GM19240 (cell line): ENCODE measurements around the gene MAN2C1.
"Not testable (repeated sequence)": the region's sequence is repeated elsewhere in the genome, so short reads cannot be mapped to it uniquely, and the experiment has no call there.

Source experiments
- DNase-seq: peaks from one replicate; pipeline ENCODE4 v3.0.0; 2011; ENCODE audit warnings: low spot score; ENCODE audit not compliant: insufficient read length

Gene MAN2C1

DNA sequence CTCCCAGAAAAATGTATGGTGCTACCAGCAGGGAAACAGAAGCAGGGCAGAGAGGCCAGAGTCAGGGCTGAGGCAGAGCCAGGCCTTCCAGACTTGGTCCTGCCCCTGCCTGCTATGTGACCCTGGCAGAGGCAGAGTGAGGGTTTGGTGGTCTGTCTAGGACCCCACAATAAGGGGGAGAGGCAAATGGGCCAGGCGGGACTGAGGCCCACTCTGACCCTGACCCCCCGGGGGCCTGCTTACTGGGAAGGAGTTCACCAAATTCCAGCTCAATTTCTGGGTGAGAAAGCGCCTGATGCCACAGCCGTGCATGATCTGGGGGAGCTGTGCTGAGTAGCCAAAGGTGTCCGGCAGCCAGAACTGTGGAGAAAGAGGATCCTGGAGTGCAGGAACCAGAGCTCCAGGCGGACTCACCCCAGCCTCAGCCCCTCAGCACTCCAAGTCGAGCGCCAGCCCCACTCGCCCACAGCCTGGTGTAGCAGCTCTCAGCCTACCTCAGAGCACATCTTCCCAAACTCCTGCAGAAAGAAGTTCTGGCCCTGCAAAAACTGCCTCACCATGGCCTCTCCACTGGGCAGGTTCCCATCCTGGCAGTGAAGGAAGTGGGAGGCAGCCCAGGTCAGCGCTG is 6.9 kb downstream of the MAN2C1 start:
- DNase-seq = no peak

DNA sequence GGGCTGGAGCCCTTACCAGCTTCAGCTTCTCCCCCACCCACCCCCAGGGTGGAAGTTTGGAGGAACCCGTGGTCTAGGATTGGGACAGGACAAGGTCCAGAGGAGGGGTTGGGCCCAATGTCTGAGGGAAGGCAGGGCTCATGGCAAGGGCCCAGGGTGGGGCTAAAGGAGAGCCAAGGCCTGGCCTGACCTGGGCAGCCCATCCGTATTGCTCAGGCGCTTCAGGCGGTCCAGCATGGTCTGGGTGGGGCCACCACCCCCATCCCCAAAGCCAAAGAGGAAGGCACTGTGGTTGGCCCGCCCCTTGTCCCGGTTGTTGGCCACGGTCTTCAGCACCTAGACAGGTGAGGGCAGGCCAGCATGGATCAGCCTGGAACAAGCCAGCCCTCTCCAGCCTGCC is 7.6 kb downstream of the MAN2C1 start:
- DNase-seq = no peak

DNA sequence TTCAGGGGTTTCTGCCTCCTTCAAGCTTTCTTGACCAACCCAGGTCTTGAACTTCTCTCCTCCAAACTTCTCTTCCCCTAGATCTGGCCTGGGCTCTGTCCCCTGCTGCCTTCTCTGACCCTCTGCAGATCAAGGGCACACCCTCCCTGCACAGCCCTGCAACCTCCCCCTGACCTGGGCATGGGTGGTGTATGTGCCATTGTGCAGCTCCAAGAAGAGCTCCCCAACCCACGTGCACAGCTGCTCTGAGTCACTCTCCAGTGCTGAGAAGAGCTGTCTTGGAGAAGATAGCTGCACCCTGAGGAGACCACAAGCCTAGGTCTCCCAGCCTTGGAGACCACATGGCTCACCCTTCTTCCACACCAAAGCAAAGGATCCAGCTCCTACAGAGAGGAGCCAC is 8.0 kb downstream of the MAN2C1 start:
- DNase-seq = no peak

DNA sequence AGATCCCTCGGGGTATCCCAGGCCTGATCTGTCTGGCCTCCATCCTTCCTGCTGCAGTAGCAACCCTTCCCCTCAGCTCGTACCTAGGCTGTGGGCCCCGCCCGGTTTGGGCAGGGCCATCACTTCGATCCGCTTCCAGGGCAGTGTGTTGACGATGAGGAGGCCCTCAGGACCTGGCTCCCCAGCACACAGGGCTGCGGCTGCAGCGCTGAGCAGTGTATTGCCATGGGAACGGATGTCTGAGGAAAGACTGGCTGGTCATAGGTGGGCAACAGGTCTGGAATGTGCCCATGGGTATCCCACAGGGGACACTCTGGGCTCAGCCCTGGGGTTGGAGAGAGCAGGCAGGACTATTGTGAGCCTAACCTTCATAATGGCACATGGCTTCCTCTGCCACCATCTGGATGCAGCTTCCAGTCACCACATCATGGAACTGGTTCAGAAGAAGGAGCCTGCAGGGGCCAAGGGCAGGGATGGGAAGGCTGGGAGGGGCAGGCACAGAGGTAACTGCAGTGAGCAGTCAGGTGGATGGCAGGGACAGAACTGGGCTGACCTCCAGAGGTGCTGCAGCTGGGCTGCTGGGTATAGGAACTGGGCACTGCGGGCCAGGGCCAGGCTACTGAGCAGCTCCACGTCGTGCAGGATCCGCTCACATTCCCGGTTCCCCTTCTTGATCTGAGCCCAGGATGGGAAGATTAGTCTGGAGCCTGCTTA is 8.7 kb downstream of the MAN2C1 start:
- DNase-seq = no peak

DNA sequence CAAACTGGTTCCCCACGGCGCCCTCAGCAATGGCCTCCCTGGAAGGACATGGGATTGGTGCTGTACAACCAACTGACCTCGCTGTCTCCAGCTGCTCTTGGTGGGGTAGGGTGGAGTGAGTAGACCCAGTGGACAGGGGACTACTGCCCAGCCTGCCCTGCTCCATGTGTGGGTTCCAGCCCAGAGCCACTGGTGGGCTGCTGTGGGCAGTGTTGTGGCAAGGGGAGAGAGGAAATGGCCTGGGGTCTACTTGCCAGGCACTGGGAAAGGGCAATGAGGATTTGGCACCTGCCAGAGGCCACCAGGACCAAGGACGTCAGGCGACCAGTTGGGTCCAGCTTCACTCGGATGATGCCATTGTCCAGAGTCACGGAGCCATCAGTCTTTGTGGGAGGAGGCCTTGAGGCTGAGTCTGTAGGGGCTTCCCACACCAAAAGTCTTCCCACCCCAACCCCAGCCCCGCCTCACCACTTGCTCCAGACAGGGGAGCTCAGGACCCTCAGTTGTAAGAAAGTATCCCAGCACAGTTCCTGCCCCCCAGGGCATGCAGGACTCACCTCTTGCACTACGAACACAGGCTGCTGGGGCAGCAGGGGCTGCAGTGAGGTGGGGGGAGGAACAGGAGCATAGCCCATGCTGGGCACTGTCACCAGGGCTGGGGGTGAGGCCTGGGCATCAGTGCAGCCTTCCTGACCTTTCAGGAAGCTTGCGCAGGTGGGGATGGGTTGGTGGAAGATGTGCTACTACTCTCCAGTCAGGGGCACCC is 9.5 kb downstream of the MAN2C1 start:
- no peak for DNase-seq

DNA sequence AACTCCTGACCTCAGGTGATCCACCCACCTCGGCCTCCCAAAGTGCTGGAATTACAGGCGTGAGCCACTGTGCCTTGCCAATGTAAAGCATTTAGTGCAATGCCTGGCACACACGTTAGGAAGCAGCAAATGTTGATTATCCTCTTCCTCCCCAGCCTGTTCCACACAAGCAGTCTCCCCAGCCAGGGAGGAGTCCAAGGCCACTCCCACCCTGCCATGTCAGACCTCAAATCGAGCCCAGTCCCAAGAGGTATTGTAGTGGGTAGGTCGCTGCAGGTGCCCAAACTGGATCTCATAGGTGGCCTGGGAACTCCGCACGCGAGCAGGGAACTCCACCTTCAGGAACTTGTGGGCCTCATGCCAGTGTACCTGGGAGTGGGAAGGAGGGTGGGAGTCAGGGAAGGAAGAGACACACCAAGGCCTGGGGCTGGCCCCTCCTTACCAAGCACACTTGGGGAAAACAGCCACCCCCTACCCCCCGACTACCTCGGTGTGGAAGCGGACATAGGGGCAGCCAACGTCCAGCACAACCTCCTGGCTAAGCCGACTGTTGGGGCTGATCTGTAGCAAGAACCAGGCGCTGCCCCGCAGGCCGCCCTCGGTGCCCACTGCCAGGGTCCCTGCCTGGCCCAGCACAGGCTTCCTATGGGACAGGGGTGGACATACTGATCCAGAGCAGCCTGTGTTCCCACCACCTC is 10.3 kb downstream of the MAN2C1 start:
- DNase-seq = no peak

DNA sequence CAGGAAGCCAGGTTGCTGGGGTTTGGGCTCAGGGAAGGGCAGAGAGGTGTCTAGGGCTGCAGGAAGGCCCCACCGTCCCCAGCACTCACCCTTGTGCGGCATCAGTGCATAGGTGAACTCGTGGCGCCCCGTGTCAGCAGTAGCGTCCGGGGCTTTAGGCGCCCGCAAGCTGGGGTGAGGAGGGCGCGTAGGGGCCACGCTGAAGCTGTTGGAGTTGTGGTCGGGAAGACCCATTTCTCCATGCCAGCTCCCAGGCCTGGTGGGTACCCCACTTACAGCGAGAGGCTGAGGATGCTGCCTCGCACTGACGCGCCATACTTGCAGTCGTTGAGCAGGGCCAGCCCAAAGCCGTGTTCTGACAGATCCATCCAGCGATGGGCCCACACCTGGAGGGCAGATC is 11.9 kb downstream of the MAN2C1 start:
- DNase-seq = no peak

DNA sequence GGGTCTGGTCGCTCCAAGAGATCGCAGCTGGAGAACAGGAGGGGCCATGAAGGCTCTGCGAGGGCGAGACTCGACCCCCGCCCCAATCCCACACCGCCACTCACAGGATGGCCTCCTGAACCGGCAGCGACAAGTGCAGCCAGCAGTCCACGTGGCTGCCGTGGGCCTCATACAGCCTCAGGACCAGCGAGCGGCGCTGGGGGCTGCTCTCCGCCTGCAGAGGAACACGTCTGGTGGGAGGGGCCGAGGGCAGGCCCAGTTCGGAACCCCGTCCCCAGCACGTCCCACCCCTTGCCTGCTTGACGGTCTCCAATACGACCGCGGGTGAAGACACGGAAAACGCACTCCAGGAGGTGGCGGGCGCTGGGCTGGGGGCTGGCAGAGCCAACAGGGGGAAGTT is 12.4 kb downstream of the MAN2C1 start:
- DNase-seq = no peak

DNA sequence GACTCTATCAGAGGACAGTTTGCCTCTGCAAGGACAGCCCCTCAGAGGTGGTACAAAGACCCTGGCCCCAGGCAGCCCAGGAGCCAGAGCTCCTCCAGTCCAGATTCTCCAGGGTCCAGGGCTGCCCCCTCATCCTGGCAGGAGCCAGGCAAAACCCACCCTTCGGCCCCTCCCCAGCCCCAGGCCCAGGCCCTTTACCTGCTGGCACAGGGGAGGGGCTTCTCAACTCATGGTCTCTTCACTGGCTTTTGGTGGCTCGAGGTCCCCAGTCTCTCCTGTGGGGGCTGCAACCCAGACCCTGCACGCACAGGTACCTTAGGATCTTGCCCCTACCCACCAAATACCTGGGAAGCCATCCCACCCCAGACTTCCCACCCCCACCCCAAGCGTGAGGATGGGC is 13.0 kb downstream of the MAN2C1 start:
- DNase-seq = no peak

DNA sequence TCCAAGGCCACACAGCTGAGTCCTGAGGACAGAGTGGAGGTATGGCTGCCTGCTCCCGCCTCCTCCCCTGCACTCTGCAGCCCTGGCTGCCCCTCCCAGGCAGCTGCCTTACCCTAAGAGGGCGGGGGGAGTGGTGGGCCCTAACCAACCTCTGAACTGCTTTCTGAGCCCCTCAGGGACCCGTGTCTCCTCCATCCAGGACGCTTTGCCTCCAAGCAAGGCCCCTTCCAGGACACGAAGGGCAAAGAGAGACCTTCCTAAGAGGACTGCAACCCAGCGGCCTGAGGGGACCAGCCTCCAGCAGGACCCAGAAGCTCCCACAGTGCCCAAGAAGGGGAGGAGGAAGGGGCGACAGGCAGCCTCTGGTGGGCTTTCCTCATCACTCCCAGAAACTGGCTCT is 14.0 kb downstream of the MAN2C1 start:
- DNase-seq = no peak

DNA sequence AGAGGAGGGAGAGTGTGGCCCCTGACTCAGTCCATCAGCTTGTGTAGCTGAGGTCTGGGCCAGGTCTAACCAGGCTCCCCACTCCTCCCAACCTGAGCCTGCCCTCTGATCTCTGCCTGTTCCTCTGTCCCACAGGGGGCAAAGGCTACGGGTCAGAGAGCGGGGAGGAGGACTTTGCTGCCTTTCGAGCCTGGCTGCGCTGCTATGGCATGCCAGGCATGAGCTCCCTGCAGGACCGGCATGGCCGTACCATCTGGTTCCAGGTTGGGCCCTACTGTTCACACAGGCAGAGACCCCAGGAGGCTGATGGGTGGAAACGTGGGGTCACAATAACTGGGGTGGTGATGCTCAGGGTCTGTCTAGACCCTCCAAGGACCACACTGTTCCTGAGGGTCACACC is 14.8 kb downstream of the MAN2C1 start:
- DNase-seq = no peak

DNA sequence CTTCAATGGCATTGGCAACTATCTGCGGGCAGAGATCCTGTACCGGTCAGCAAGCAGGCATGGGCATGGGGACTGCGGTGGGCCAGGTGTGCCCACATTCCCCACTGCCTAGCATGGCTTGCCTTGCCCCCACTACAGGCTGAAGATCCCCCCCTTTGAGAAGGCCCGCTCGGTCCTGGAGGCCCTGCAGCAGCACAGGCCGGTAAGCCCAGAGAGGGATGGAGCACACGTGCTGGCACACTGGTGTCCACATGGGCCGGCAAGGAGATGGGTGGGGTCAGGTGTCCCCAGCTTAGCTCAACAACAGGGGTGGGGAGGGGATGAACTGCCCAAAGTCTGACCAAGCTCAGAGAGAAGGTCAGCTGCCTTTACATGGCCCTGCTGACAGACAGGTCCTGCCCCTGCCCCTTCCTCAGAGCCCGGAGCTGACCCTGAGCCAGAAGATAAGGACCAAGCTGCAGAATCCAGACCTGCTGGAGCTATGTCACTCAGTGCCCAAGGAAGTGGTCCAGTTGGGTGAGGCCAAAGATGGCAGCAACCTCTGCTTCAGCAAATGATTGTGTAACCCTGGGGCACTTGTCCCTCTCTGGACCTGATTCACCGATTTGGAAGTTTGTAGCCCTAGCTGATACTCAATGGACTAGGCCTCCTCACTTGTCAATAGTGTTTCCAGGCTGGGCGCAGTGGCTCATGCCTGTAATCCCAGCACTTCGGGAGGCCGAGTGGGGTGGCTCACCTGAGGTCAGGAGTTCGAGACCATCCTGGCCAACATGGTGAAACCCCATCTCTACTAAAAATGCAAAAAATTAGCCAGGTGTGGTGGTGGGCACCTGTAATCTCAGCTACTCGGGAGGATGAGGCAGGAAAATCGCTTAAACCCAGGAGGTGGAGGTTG is 16.0 kb downstream of the MAN2C1 start:
- DNase-seq = no peak

DNA sequence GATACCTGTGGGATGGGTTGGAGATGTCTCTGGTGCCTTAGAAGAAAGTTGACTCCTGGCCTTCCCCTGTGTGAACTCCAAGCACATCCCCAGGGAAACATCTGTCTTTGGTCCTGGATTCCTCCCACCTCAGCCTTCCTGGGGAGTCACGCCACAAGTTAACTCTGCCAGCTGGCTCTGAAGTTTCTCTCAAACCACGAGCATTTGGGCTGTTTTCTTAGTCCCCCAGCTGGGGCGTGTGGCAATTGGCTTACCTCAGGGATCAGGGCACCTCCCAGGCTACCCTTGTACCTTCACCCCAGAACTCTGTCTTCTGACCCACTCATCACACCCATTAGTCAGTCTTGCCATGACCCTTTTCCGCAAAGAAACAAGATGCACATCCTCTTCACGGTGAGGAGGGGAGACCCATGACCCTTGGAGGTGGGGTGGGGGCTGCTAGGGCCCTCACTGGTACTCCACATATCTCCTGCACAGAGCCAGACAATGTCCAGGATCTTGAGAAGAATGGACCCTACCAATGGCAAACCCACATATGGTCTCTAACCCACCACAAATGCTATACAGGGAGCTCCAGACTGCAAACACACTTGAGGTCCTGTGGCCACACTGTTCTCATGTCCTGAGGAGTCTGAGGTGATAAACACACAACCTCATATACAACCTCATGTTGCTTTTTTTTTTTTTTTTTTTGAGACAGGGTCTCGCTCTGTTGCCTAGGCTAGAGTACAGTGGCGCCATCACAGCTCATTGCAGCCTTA is 17.6 kb downstream of the MAN2C1 start:
- DNase-seq = no peak

DNA sequence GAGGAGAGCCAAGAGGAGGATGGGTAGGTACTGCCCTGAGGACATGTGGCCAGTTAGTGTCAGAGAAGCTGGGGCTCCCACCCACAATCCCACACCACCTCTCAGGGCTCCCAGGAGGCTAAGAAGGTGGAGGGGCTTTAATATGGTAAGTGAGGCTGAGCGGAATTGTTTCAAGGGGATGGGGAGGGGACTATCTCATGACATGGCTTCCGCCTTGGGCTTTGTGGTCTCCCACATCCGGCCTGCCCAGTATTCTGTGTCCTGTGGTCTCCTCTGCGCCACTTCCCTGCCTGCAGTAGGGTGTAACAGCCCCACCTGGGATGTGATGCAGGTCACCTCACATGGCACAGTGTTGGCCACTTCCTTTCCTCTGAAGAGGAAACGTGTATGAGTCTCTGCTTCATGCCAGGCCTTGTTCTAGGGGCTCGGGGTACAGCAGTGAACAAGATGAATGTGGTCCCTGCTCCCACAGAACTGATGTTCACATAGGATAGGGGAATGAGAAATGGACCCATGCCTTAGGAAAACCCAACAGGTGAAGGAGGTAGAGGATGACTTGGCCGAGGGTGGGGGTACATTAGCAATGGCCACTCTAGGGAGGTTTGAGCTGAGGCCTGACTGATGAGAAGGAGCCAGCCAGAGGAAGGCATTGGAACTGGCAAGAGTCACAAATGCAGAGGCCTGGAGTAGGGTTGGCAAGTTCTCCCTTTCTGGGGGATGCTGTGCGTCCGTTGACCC is 18.4 kb downstream of the MAN2C1 start:
- peak; percentile 61 for DNase-seq

DNA sequence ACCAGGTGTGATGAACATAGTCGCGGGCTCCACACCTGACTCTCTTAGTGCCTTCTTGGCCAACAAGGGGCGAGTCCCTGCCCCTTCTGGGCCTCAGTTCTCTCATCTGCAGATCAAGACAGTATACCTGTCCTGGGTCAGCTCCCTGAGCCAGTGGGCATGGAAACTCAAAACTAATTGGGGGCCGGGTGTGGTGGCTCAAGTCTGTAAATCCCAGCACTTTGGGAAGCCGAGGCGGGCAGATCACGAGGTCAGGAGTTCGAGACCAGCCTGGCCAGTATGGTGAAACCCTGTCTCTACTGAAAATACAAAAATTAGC is 19.1 kb downstream of the MAN2C1 start:
- not testable (repeated sequence) for DNase-seq

DNA sequence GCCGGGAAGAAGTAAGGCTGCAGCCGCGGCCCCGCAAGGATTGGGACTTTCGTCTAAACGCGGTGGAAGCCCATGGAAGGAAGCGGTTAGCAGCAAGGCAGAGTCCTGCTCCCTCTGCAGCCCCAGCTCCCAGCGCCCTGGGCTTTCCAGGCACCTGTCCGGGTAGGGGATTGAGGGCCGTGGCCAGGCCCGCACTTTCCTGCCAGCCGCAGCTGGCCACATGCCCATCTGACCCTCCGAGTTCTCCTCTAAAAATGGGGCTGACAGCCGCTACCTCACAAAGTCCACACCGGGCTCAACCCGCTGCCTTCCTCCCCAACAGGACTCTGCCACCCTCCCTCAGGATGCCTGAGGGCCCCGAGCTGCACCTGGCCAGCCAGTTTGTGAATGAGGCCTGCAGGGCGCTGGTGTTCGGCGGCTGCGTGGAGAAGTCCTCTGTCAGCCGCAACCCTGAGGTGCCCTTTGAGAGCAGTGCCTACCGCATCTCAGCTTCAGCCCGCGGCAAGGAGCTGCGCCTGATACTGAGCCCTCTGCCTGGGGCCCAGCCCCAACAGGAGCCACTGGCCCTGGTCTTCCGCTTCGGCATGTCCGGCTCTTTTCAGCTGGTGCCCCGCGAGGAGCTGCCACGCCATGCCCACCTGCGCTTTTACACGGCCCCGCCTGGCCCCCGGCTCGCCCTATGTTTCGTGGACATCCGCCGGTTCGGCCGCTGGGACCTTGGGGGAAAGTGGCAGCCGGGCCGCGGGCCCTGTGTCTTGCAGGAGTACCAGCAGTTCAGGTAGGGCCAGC is 19.7 kb downstream of the MAN2C1 start:
- DNase-seq = no peak

DNA sequence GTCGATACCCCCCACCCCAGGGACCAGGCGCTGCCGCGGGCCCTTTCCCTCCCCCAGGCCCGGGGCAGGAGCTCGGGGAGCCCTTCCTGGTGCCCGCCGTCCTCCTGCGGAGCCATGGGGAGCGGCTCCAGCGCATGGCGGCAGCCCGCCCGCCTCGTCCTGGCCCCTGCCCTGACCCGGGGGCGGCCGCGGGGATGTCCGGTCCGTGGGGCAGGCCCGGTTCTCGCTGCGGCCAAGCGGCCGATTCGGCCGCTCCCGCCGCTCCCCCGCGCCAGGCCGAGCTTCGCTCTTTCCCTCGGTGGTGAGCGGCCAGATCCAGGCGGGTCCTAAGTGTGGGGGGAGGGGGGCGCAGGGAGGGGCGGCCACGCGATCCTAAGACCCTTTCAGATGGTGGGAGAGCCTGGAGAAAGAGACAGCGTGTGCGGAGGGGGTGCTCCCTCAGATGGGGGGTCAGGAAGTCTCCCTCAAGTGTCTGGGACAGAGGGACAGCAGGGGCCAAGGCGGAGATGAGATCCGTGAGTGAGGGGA is 20.3 kb downstream of the MAN2C1 start:
- no peak for DNase-seq

DNA sequence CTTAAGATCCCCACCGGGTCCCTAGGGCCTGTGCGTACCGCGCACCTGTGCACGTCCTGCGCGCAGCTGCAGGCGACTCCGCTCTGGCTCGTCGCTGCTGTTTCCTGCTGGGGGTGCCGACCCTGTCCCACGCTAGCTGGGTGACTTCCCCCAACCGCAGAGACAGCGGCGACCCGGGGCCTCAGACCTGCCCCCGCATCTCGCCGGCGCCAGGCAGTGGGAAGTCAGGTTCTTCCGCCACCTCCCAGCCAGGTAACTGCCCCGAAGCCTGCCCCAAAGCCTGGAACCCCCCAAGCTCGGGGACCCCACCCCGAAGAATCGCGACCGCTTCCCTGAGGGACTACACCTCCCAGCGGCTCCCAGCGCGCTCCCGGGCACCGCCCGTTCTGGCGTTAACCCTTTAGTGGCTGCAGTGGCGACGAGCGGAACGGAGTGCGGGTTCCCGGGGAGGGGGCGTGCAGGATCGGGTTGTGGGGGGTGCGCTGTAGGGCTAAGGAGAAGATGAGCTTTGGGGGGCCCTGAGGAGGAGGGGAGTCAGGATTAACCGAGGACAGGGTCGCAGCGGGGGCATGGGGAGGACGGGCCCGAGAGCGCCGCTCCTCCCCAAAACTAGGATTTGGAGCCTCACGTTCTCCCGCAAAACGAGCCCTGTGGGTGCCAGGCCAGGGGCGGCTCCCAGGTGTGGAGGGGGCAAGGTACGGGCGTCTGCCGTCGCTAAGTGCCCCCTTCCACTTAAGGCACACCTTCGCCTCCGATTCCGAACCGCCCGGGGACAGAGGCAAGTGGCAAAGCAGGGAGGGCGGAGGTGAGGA is 21.0 kb downstream of the MAN2C1 start:
- DNase-seq = no peak
